Fibroblast of mammary gland (primary cell): ENCODE data around the gene NPPC.
"Not testable (repeated sequence)": the region's sequence is repeated elsewhere in the genome, so short reads cannot be mapped to it uniquely, and the experiment has no call there.

Source experiments
- DNase-seq: peaks from one replicate; pipeline ENCODE4 v3.0.0-alpha.2; 2010; ENCODE audit warnings: low read depth
- H3K4me3 ChIP-seq: 2 replicates; pipeline ENCODE4 v1.5.1; 2011; ENCODE audit warnings: low read depth, mild to moderate bottlenecking, low read length, moderate library complexity; ENCODE audit not compliant: control insufficient read depth
- CTCF ChIP-seq: conservative IDR thresholded peaks from 2 replicates; pipeline ENCODE4 v1.5.1; 2011; ENCODE audit warnings: low read depth, low read length, inconsistent platforms; ENCODE audit not compliant: control insufficient read depth, insufficient read depth

NPPC gene

GRCh38 chr2:231911381-231911780, 14.8 kb downstream of the NPPC start:
- no peak for TF ChIP-seq CTCF
- no peak for DNase-seq
- H3K4me3 ChIP-seq = no peak overlapping the region

GRCh38 chr2:231910771-231911170, 15.4 kb downstream of the NPPC start:
- H3K4me3 ChIP-seq = no peak overlapping the region
- no peak for TF ChIP-seq CTCF
- no peak for DNase-seq

GRCh38 chr2:231910161-231910560, 16.0 kb downstream of the NPPC start:
- not testable (repeated sequence) for H3K4me3 ChIP-seq, DNase-seq

- no peak for TF ChIP-seq CTCF
- no peak overlapping the region for H3K4me3 ChIP-seq
- DNase-seq = no peak
Observed at GRCh38 chr2:231909631-231910030, 16.6 kb downstream of the NPPC start.

- TF ChIP-seq CTCF = no peak
- no peak overlapping the region for H3K4me3 ChIP-seq
- no peak for DNase-seq
Observed at GRCh38 chr2:231908584-231908983, 17.6 kb downstream of the NPPC start.

GRCh38 chr2:231907765-231908164, 18.4 kb downstream of the NPPC start:
- TF ChIP-seq CTCF = no peak
- no peak overlapping the region for H3K4me3 ChIP-seq
- no peak for DNase-seq

GRCh38 chr2:231905026-231905425, 21.2 kb downstream of the NPPC start:
- DNase-seq = no peak
- no peak for TF ChIP-seq CTCF
- no peak overlapping the region for H3K4me3 ChIP-seq
